C4-2B (cell line): Measurements from ENCODE around the gene LYZ.

Source experiments
- CTCF ChIP-seq: fragments of 450-650 bp; conservative IDR thresholded peaks from 2 replicates; pipeline ENCODE4 v1.5.1; 2017; ENCODE audit warnings: mild to moderate bottlenecking
- ZFX ChIP-seq: fragments of 450-650 bp; IDR thresholded peaks from 2 replicates; pipeline ENCODE4 v1.6.1; 2017

- TF ChIP-seq CTCF (no peak), ZFX (no peak)
These were observed 9.9 kb upstream of the LYZ start for GRCh38 chr12:69338120-69338859.
